Occipital lobe (tissue), 2 donors: ENCODE results near the gene DCDC2C. TPM values are rescaled to one million over a fixed set of nuclear protein-coding genes. Genes with fewer than 3 reads are reported as not detected.

ENCODE experiments used
- DNase-seq: peaks from one replicate; lab custom pipeline; 2025; lab: John Stamatoyannopoulos, UW
- total RNA-seq: library from RNA; depleted of rRNA; stranded (reverse); fragments of >200 nt; gene quantifications from one replicate; pipeline ENCODE4 v1.2.3, GENCODE V29; 2014

The DCDC2C gene
- total RNA-seq, 1 donor from 2014 or later, result 0.62 TPM

GRCh38 chr2:3672861-3673678 is 30.3 kb upstream of the DCDC2C start:
- DNase-seq, result no peak

DNA sequence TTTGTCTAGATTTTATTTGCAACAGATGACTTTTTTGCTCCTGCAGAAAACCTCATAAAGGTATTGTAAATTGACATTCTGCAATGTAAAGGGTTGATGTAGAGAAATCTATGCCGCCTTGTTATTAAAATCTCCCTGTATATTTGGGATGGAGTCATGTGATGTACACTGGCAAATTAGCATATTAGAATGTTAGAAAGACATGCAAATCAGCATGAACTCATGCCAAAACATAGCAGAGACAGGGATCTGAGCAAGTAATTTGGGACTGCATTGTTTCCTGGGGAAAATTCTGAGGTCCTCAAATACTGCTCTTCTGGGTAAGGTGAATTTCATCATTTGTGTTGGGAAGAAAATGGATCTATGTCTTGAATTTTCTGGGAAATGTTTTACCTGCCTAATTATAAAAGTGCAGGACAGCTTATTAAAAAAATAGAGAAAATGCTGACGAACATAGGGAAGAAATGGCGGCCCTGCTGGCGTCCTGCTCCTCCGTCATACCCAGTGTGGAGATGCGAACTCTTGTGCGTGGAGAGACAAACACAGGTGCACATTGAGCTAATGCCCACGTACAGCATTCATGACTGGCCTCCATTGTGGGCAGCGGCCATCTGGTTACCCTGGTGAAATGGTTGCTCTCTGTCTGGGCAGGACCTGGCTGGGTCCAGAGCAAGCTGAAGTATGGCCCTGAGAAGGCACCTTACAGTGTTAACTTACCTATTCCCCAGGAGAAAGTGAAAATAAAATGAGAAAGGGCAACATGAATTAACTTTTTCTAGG is 29.1 kb upstream of the DCDC2C start:
- no peak for DNase-seq

- DNase-seq, result no peak
These were observed 27.7 kb upstream of the DCDC2C start for GRCh38 chr2:3675687-3676086.

GRCh38 chr2:3677436-3677835 is 25.9 kb upstream of the DCDC2C start:
- DNase-seq, result no peak

DNA sequence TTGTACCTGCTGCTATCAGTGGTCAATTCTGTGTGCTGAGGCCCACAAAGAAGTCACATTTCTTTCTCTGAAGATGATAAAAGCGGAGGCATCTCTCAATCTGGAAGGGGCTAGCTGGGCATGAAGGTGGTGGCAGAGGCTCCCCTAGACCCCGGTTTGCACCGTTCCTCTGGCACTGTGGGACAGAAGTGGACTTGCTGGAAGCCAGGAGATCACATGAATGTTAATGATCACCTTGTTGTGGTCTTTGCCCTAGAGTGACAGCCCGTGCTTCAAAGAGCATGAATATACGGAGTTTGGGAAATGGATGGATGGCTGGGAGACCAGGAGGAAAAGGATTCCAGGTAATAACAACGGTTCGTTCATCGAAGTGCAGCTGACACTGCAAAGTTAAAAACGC is 25.2 kb upstream of the DCDC2C start:
- DNase-seq, result no peak

DNA sequence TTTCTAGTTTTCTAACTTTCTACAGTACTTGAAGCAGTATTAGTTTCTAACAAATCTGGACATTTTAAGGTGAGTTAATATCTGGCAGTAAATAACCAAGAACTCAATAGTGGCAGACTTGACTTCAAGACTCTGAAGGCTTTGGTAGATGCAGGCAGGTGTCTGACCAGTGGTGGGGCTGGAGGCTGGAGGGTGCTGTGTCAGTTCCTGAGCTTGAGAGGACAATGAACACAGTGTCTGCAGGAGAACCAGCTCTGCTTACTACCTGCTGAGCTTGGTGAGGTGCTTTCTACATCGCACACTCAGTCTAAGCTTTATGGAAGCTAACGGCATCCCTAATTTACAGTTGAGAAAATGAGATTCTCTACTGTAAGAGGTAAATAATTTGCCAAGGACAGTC is 24.2 kb upstream of the DCDC2C start:
- no peak for DNase-seq

DNA sequence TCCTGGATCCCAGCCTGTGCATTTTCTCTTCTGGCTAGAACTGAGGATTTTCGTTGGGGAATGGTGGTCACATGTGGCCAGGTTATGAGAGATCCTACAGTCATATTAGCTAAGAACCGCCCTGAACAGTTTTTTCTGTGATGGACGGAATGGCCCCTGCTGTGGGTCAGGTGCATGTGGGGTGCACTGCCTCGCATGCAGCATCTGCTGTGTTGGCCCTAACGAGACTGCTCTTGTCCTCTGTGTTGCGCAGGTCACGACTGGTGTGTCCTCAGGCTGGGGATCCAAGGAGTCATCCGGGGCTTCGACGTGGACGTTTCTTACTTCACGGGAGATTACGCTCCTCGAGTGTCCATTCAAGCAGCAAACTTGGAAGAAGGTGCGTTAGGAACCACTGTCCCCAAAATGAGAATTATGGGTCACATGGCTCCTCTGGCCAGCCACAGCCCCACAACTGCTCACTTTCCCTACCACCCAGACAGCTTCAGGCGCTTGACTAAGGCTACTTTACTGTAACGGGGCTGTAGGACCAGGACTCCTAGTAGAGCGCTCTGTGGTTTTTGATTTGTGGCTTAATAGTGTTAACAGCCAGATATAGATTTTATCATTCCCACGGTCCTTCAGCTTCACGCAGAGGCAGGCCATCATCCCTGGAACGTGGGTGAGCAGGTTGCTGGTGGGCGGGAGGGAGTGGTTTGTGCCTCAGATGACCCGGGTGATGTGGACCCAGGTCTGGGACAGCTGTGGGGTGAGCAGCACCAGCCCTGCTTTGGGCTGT is 23.6 kb upstream of the DCDC2C start:
- DNase-seq, result no peak

GRCh38 chr2:3680548-3681345 is 22.6 kb upstream of the DCDC2C start:
- DNase-seq, result no peak

DNA sequence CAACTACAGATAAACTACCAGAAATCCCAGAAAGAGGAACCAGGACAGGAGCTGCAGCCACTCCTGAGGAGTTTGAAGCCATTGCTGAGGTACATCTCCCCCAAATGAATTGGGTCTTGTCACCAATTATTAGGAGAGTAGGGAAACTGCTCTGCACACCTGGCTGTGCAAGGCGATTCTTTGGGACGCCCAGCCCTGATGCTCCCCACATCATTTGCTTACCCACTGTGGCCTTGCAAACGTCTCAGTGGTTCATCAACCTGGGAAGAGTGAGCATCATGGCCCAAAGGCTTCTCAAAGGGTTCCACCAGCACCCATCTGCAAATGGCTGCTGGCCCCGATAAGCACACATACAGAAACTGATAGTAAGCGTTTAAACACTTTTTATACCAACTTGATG is 21.8 kb upstream of the DCDC2C start:
- no peak for DNase-seq

- DNase-seq, result no peak
These were observed 20.6 kb upstream of the DCDC2C start for GRCh38 chr2:3682811-3683210.

- no peak for DNase-seq
These were observed 19.5 kb upstream of the DCDC2C start for GRCh38 chr2:3683748-3684454.

- no peak for DNase-seq
These were observed 13.2 kb upstream of the DCDC2C start for GRCh38 chr2:3689998-3690748.

DNA sequence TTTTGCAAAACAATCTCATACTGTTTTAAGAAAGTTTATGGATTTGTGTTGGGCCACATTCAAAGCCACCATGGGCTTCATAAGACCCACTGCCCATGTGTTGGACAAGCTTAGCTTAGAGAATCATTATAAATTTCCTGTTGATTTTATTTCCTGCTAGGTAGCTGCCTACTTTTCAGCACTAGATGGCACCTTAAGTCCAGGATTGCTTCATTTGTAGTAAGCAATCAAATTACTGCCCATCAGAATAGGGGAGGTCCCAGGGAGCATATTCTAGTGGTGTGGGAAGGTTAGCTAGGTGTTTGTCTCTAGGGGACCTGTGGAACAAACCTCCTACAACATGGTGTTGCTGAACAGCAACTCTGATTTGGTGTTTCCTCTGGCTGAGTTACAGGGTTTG is 11.0 kb upstream of the DCDC2C start:
- no peak for DNase-seq

DNA sequence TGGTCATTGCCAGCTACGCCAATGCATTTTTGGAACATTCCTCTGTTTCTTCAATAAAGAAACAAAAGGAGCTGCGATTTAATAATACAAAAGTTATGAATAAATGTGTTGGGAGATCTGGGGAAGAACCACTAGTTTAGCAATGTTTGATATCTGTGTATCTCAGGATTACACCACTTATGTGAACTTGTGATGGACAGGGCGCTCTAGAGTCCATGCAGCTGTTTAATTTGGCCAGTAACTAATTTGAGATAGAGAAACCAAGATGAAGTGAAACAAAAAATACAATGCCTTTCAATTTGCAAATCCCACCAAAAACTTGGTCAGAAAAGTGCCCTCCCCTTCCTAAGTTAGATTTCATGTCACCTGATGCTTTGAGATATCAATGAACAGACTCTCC is 6.8 kb upstream of the DCDC2C start:
- no peak for DNase-seq

GRCh38 chr2:3701071-3701470 is 2.3 kb upstream of the DCDC2C start:
- no peak for DNase-seq

- DNase-seq, result no peak
These were observed 481 bp downstream of the DCDC2C start for GRCh38 chr2:3703757-3704355.

DNA sequence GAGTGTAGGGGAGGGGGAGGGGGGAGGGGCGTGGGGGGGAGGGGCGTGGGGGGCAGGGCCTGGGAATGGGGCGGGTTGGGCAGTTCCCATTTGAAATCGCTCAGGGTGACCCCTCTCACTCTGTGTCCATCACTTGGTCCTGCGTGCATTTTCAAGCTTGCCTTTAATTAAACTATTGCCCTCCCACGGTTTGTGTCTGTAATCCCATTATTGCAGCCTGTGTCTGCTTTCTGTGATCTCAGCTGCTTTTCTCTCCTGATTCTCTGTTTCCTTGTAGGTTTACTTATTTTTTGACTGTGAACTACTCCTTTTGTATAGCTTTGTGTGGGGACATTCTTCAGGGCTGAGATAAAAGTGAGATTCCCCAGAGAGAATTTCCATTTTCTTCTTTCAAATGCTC is 1.3 kb downstream of the DCDC2C start:
- DNase-seq, result no peak

DNA sequence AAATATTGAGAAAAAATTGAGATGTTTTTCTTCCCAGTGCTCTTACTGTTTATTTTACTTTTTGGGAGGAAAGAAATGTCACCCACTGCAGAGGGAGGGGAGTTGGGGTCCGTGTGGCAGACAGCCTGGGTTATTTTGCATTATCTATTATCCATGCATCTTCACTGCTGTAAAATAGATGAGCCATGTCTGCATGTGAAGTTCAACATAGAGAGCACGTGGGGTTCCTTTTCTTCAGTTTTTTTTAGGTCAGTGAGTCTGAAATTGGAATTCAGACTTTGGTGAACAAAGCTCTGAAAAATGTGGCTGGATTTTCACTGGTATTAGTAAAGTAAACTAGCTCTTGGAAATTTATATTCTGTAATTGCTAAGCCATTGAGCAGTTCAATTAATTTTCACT is 2.4 kb downstream of the DCDC2C start:
- DNase-seq, result no peak

GRCh38 chr2:3706892-3707291 is 3.5 kb downstream of the DCDC2C start:
- DNase-seq, result no peak

DNA sequence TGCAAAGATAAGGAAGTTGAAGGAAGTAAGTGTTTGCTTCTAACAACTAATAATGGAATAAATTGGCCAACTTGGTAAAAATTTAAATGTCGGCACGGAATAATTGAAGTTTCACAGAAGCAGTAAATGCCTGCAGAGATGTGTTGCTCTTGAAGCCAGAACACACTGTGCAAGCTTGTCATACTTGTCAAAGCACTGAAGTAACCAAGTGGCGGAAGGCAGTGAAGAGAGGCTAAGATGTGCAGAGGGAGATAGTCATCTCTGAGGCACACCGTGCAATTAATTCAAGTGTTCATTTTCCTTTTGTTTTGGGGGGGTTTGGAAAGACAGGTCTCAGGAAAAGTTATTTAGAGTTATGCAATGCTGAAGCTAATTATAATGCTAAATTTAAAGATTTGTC is 5.2 kb downstream of the DCDC2C start:
- DNase-seq, result no peak
